HUES48 (cell line): ENCODE data around the gene FOXN1.
"Not testable (repeated sequence)": the region's sequence is repeated elsewhere in the genome, so short reads cannot be mapped to it uniquely, and the experiment has no call there.

Experiments used
- H3K27ac ChIP-seq: one replicate; pipeline ENCODE4 v1.7.0; 2013; ENCODE audit warnings: low read depth, low read length, inconsistent platforms
- H3K27me3 ChIP-seq: 2 replicates; pipeline ENCODE4 v1.6.1; 2013; ENCODE audit warnings: mild to moderate bottlenecking, low read length; ENCODE audit not compliant: control insufficient read depth, insufficient read depth
- H3K36me3 ChIP-seq: 2 replicates; pipeline ENCODE4 v1.6.1; 2013; ENCODE audit warnings: low read length; ENCODE audit not compliant: control insufficient read depth, insufficient read depth
- H3K4me1 ChIP-seq: 2 replicates; pipeline ENCODE4 v1.6.1; 2013; ENCODE audit warnings: mild to moderate bottlenecking, low read length; ENCODE audit not compliant: control insufficient read depth, insufficient read depth
- H3K4me3 ChIP-seq: 2 replicates; pipeline ENCODE4 v1.5.1; 2013; ENCODE audit warnings: mild to moderate bottlenecking, low read depth, low read length
- H3K9ac ChIP-seq: 2 replicates; pipeline ENCODE4 v1.6.1; 2013; ENCODE audit warnings: mild to moderate bottlenecking, low read depth, low read length, moderate library complexity
- H3K9me3 ChIP-seq: 2 replicates; pipeline ENCODE4 v1.6.1; 2013; ENCODE audit warnings: low read length; ENCODE audit not compliant: control insufficient read depth, insufficient read depth

Gene FOXN1, protein sequence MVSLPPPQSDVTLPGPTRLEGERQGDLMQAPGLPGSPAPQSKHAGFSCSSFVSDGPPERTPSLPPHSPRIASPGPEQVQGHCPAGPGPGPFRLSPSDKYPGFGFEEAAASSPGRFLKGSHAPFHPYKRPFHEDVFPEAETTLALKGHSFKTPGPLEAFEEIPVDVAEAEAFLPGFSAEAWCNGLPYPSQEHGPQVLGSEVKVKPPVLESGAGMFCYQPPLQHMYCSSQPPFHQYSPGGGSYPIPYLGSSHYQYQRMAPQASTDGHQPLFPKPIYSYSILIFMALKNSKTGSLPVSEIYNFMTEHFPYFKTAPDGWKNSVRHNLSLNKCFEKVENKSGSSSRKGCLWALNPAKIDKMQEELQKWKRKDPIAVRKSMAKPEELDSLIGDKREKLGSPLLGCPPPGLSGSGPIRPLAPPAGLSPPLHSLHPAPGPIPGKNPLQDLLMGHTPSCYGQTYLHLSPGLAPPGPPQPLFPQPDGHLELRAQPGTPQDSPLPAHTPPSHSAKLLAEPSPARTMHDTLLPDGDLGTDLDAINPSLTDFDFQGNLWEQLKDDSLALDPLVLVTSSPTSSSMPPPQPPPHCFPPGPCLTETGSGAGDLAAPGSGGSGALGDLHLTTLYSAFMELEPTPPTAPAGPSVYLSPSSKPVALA

DNA sequence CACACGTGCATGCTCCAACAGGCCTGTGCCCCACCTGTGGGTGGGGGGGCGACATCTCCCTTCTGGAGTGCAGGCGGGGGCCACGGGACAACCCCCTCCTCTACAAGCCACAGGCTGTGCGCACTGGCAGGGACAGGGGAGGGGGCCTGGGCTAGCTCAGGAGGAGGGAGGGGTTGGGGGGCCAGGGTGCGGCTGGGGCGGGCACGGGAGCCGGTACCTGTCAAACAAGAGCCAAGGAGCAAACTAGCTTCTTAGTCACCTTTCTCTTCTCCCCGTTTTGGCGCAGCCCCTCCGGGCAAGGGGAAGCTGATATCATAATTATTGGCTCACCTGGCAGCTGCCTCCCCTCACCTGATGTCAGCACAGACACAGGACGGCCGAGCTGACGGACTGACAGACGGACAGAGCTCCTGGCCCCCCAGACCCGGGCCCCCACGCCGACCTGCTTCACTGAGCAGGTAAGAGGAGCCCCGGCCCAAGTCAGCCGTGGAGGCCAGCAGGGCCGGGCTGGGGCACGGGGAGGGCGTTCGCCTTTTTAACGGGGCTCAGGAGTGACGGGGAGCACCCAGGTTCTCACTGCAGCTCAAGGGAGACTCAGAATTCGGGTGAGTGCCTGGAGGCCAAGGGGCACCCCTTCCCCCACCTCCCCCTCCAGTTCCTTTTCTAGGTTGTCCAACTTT, at the start of gene FOXN1:
FOXN1 (plus strand) TSS at position 363 of the 680 bp plus-strand sequence. CDS start 17,622 bp downstream, outside the sequence.
- H3K27me3 ChIP-seq, result peaks cover 2% of the 10 kb centered on the region; the same call in 1 of the 2 replicates

GRCh38 chr17:28457890-28458289, 48.3 kb upstream of the FOXN1 start:
- H3K9ac ChIP-seq, result no peak overlapping the region
- H3K36me3 ChIP-seq, result no peaks in the 10 kb centered on the region
- no peaks in the 10 kb centered on the region for H3K4me1 ChIP-seq
- peaks cover 4% of the 10 kb centered on the region; the same call in 1 of the 2 replicates for H3K9me3 ChIP-seq
- H3K4me3 ChIP-seq, result no peak overlapping the region
- H3K27ac ChIP-seq, result no peak overlapping the region
- H3K27me3 ChIP-seq, result no peaks in the 10 kb centered on the region

More for the DNA sequence above, at the start of gene FOXN1:
- Histone ChIP-seq H3K4me1 (peaks cover 9% of the 10 kb centered on the region; the same call in 1 of the 2 replicates), H3K27ac (no peak within 1 kb of the TSS), H3K9me3 (no peaks in the 10 kb centered on the region), H3K36me3 (no peaks in the 10 kb centered on the region), H3K4me3 (no peak within 1 kb of the TSS), H3K9ac (no peak within 1 kb of the TSS)

DNA sequence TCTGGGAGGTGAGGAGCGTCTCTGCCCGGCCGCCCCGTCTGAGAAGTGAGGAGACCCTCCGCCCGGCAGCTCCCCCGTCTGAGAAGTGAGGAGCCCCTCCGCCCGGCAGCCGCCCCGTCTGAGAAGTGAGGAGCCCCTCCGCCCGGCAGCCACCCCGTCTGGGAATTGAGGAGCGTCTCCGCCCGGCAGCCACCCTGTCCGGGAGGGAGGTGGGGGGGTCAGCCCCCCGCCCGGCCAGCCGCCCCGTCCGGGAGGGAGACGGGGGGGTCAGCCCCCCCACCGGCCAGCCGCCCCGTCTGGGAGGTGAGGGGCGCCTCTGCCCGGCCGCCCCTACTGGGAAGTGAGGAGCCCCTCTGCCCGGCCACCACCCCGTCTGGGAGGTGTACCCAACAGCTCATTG, 47.3 kb upstream of the FOXN1 start:
- H3K27ac ChIP-seq, H3K27me3 ChIP-seq, H3K9ac ChIP-seq, H3K36me3 ChIP-seq, H3K4me1 ChIP-seq, H3K9me3 ChIP-seq, H3K4me3 ChIP-seq: not testable (repeated sequence)

DNA sequence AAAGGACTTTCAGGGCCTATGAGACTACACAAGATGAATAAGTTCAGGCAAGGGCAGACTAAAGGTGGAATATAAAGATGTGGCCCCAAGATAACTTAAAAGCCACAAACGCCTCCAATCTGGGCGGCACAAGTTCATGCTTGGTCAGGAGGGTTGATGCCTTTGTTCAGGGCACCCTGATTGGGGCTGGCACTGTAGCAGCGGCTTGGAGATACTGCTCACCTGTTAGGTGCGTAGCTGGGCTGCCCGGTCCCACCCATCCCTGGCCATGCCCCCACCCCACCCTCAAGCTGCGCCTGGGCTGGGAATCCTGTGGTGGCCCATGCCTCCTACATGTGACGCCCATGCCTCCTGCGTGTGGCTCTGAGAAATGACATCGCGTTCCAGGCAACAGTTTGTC, 45.2 kb upstream of the FOXN1 start:
- no peaks in the 10 kb centered on the region for H3K27me3 ChIP-seq
- H3K9me3 ChIP-seq, result peaks cover 4% of the 10 kb centered on the region; the same call in 1 of the 2 replicates
- H3K9ac ChIP-seq, result no peak overlapping the region
- H3K4me3 ChIP-seq, result no peak overlapping the region
- no peaks in the 10 kb centered on the region for H3K36me3 ChIP-seq
- no peak overlapping the region for H3K27ac ChIP-seq
- no peaks in the 10 kb centered on the region for H3K4me1 ChIP-seq

DNA sequence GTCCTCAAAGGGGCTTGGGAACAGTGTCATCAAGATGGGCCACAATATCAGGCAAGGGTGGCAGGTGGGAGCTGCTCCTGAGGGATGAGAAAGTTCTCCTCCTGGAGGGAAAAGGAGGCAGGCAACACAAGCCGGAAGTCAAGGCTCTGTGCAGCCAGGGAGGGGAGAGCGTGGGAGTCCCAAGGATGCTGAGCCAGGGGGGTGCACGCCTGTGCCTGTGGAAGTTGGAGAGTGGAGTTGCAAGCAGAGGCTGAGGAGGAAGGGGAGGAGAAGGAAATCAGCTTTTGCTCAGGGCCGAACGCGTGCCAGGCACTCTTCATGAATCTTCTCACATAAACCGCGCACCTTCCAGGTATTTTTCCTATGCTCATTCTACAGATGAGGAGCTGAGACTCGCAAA, 40.1 kb upstream of the FOXN1 start:
- no peak overlapping the region for H3K27ac ChIP-seq
- H3K9ac ChIP-seq, result no peak overlapping the region
- H3K4me1 ChIP-seq, result no peaks in the 10 kb centered on the region
- no peak overlapping the region for H3K4me3 ChIP-seq
- no peaks in the 10 kb centered on the region for H3K9me3 ChIP-seq
- no peaks in the 10 kb centered on the region for H3K36me3 ChIP-seq
- H3K27me3 ChIP-seq, result no peaks in the 10 kb centered on the region

DNA sequence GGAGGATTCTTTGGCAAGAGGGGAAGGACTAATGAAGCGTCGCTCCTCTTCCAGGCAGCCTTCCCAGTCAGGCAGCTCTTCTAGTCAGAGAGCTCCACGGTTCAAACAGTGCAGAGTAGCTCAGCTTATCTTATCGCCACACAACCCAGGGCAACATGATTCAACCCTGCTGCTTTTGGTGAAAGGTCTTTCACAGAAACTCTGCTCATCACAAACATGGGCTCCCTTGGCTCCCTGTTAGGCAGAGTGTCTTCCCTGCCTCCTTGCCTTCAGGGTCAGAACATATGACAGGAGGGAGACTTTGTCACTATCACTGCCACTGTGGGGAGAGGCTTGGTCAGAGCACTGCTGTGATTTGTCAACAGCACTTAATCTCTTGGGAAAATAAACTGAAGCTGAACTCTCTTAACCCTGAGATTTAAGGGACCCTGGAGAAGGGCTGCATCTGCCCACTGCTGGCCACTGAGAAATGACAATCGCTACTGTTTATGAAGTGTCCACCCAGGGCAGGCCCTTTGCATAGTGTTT, 39.6 kb upstream of the FOXN1 start:
- Histone ChIP-seq H3K9me3 (no peaks in the 10 kb centered on the region), H3K36me3 (no peaks in the 10 kb centered on the region), H3K9ac (no peak overlapping the region), H3K4me1 (no peaks in the 10 kb centered on the region), H3K27me3 (no peaks in the 10 kb centered on the region), H3K4me3 (no peak overlapping the region), H3K27ac (no peak overlapping the region)

- H3K4me1 ChIP-seq, result no peaks in the 10 kb centered on the region
- no peak overlapping the region for H3K4me3 ChIP-seq
- H3K36me3 ChIP-seq, result no peaks in the 10 kb centered on the region
- H3K9me3 ChIP-seq, result no peaks in the 10 kb centered on the region
- H3K27me3 ChIP-seq, result no peaks in the 10 kb centered on the region
- no peak overlapping the region for H3K9ac ChIP-seq
- no peak overlapping the region for H3K27ac ChIP-seq
Measured at GRCh38 chr17:28467456-28468025, 38.6 kb upstream of the FOXN1 start.

- not testable (repeated sequence) for H3K4me1 ChIP-seq, H3K4me3 ChIP-seq, H3K9me3 ChIP-seq, H3K36me3 ChIP-seq, H3K27me3 ChIP-seq, H3K27ac ChIP-seq, H3K9ac ChIP-seq
Measured at GRCh38 chr17:28468033-28468735, 38.0 kb upstream of the FOXN1 start.

GRCh38 chr17:28468781-28469180, 37.4 kb upstream of the FOXN1 start:
- H3K27ac ChIP-seq, result no peak overlapping the region
- H3K36me3 ChIP-seq, result no peaks in the 10 kb centered on the region
- H3K4me3 ChIP-seq, result no peak overlapping the region
- no peak overlapping the region for H3K9ac ChIP-seq
- no peaks in the 10 kb centered on the region for H3K4me1 ChIP-seq
- no peaks in the 10 kb centered on the region for H3K9me3 ChIP-seq
- no peaks in the 10 kb centered on the region for H3K27me3 ChIP-seq

DNA sequence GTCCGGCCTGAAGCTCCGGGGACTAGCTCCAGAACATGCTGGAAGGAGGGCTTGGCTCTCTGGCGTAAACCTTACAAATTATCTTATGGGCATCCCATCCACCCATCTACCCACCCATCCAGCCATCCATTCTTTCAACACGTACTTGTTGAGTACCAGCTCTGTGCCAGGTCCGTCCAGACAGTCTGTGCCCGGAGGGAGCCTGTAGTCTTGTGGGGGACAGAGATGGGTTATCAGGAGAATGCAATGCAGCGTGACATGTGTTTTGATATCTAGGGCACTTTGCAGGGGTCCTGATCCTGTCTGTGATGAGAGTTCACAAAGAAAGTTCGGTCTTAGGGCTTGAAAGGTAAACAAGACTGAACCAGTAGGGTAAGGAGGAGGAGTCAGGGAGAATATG, 36.8 kb upstream of the FOXN1 start:
- H3K27me3 ChIP-seq, result no peaks in the 10 kb centered on the region
- no peak overlapping the region for H3K27ac ChIP-seq
- H3K4me1 ChIP-seq, result no peaks in the 10 kb centered on the region
- H3K4me3 ChIP-seq, result no peak overlapping the region
- no peak overlapping the region for H3K9ac ChIP-seq
- no peaks in the 10 kb centered on the region for H3K36me3 ChIP-seq
- H3K9me3 ChIP-seq, result no peaks in the 10 kb centered on the region
